IMR-90 (cell line): ENCODE measurements around the gene ARX. TPM values are rescaled to one million over a fixed set of nuclear protein-coding genes. Genes with fewer than 3 reads are reported as not detected.

Experiments used
- ATAC-seq: fragments of 200-7000 bp; cut with Tn5 transposase; 2 replicates; pipeline ENCODE4 v1.9.1; 2020; ENCODE audit warnings: low read depth, mild to moderate bottlenecking, moderate library complexity
- BruUV-seq: library from RNA; stranded (reverse); fragments of 400-500 nt; replicated peaks from 2 replicates; lab custom pipeline; 2021; lab: Mats Ljungman, UMichigan
- CTCF ChIA-PET: fragments of 300-600 bp; formaldehyde crosslinking; extraction: SDS; loops from one replicate; lab custom pipeline; 2021; ENCODE audit warnings: antibody characterized with exemption; lab: Yijun Ruan, JAX
- POLR2A ChIA-PET: fragments of 300-600 bp; sonication (Branson Sonifier 250); formaldehyde crosslinking; loops from one replicate; lab custom pipeline; 2022; ENCODE audit warnings: antibody characterized with exemption; ENCODE audit not compliant: unreplicated experiment; lab: Charles Lee
- DNase-seq: peaks from one replicate; pipeline ENCODE4 v3.0.0; 2013
- H2AFZ ChIP-seq: replicated peaks from 2 replicates; pipeline ENCODE3; 2013; ENCODE audit warnings: low read length, mild to moderate bottlenecking; ENCODE audit not compliant: poor library complexity
- H2AK5ac ChIP-seq: 2 replicates; pipeline ENCODE4 v1.6.1; 2013; ENCODE audit warnings: low read depth, low read length, inconsistent platforms
- H2AK9ac ChIP-seq: replicated peaks from 2 replicates; pipeline ENCODE3; 2013; ENCODE audit warnings: mild to moderate bottlenecking, low read depth, low read length, moderate library complexity; ENCODE audit not compliant: poor library complexity
- H2BK120ac ChIP-seq: 2 replicates; pipeline ENCODE4 v1.6.1; 2013; ENCODE audit warnings: low read depth, low read length, inconsistent platforms
- H2BK15ac ChIP-seq: 3 replicates; pipeline ENCODE4 v1.6.1; 2013; ENCODE audit warnings: low read depth, low read length, inconsistent platforms
- H2BK20ac ChIP-seq: 2 replicates; pipeline ENCODE4 v1.6.1; 2013; ENCODE audit warnings: low read depth, mild to moderate bottlenecking, inconsistent platforms, low read length, moderate library complexity
- H2BK5ac ChIP-seq: 2 replicates; pipeline ENCODE4 v1.6.1; 2013; ENCODE audit warnings: mild to moderate bottlenecking, low read depth, low read length, inconsistent platforms; ENCODE audit not compliant: poor library complexity, severe bottlenecking
- H3K14ac ChIP-seq: replicated peaks from 2 replicates; pipeline ENCODE4 v1.6.1; 2013; ENCODE audit warnings: low read depth, low read length, inconsistent platforms
- H3K18ac ChIP-seq: 2 replicates; pipeline ENCODE4 v1.6.1; 2013; ENCODE audit warnings: low read depth, low read length, control low read depth
- H3K23ac ChIP-seq: 2 replicates; pipeline ENCODE4 v1.6.1; 2013; ENCODE audit warnings: low read depth, low read length, inconsistent platforms
- H3K27ac ChIP-seq: 2 replicates; pipeline ENCODE4 v1.5.1; 2013; ENCODE audit warnings: mild to moderate bottlenecking, control low read depth, low read length; ENCODE audit not compliant: insufficient read depth
- H3K27me3 ChIP-seq: 2 replicates; pipeline ENCODE4 v1.6.1; 2013; ENCODE audit warnings: low read length; ENCODE audit not compliant: control insufficient read depth, insufficient read depth
- H3K36me3 ChIP-seq: 2 replicates; pipeline ENCODE4 v1.6.1; 2013; ENCODE audit warnings: low read length, mixed read lengths; ENCODE audit not compliant: control insufficient read depth, insufficient read depth
- H3K4ac ChIP-seq: 2 replicates; pipeline ENCODE4 v1.6.1; 2013; ENCODE audit warnings: low read depth, low read length, inconsistent platforms
- H3K4me1 ChIP-seq: 2 replicates; pipeline ENCODE4 v1.6.1; 2013; ENCODE audit warnings: low read length, mixed read lengths; ENCODE audit not compliant: control insufficient read depth, insufficient read depth
- H3K4me2 ChIP-seq: 2 replicates; pipeline ENCODE4 v1.6.1; 2013; ENCODE audit warnings: low read depth, mild to moderate bottlenecking, control low read depth, low read length, moderate library complexity
- H3K4me3 ChIP-seq: 2 replicates; pipeline ENCODE4 v1.5.1; 2013; ENCODE audit warnings: low read depth, mild to moderate bottlenecking, control low read depth, low read length, moderate library complexity; ENCODE audit not compliant: insufficient read depth
- H3K56ac ChIP-seq: 2 replicates; pipeline ENCODE4 v1.6.1; 2013; ENCODE audit warnings: low read length, inconsistent platforms; ENCODE audit not compliant: insufficient read depth; ENCODE audit errors: extremely low read depth
- H3K79me1 ChIP-seq, 2 experiments: 2 replicates each; pipeline ENCODE4 v1.6.1; 2013; ENCODE audit warnings: low read length in 2 of 2, inconsistent platforms in 1 of 2, low read depth in 1 of 2
- H3K9ac ChIP-seq: 2 replicates; pipeline ENCODE4 v1.6.1; 2013; ENCODE audit warnings: low read depth, low read length, control low read depth
- H3K9me1 ChIP-seq: 2 replicates; pipeline ENCODE4 v1.6.1; 2013; ENCODE audit warnings: low read length, inconsistent platforms; ENCODE audit not compliant: insufficient read depth
- H3K9me3 ChIP-seq: 2 replicates; pipeline ENCODE4 v1.6.1; 2013; ENCODE audit warnings: low read length; ENCODE audit not compliant: control insufficient read depth, insufficient read depth
- H4K20me1 ChIP-seq: 2 replicates; pipeline ENCODE4 v1.6.1; 2013; ENCODE audit warnings: low read length, inconsistent platforms; ENCODE audit not compliant: insufficient read depth
- H4K5ac ChIP-seq: 2 replicates; pipeline ENCODE4 v1.6.1; 2013; ENCODE audit warnings: mild to moderate bottlenecking, low read depth, low read length, control low read depth
- H4K8ac ChIP-seq, 2 experiments: 2 replicates each; pipeline ENCODE4 v1.6.1; 2013; ENCODE audit warnings: low read depth in 2 of 2, low read length in 2 of 2, control low read depth in 1 of 2, inconsistent platforms in 1 of 2
- H4K91ac ChIP-seq: 2 replicates; pipeline ENCODE4 v1.6.1; 2013; ENCODE audit warnings: low read depth, low read length, inconsistent platforms; ENCODE audit not compliant: insufficient read depth
- CEBPB ChIP-seq: IDR thresholded peaks from 2 replicates; pipeline ENCODE4 v1.6.1; 2012; ENCODE audit warnings: low read depth, low read length, improper control_type of control experiment
- CHD1 ChIP-seq: IDR thresholded peaks from 2 replicates; pipeline ENCODE4 v1.6.1; 2012; ENCODE audit warnings: low read depth, low read length, improper control_type of control experiment
- FOS ChIP-seq: fragments of 150-350 bp; IDR thresholded peaks from 2 replicates; pipeline ENCODE4 v1.6.1; 2016; ENCODE audit warnings: low read depth, low read length
- MAFK ChIP-seq: IDR thresholded peaks from 2 replicates; pipeline ENCODE4 v1.6.1; 2012; ENCODE audit warnings: low read depth, low read length, improper control_type of control experiment
- MXI1 ChIP-seq: IDR thresholded peaks from 2 replicates; pipeline ENCODE4 v1.6.1; 2012; ENCODE audit warnings: low read depth, mild to moderate bottlenecking, low read length, moderate library complexity, borderline replicate concordance
- NFE2L2 ChIP-seq: fragments of 150-350 bp; IDR thresholded peaks from 2 replicates; pipeline ENCODE4 v1.6.1; 2016; ENCODE audit warnings: low read depth, mild to moderate bottlenecking, low read length
- POLR2A ChIP-seq: IDR thresholded peaks from 2 replicates; pipeline ENCODE4 v1.6.1; 2012; ENCODE audit warnings: mild to moderate bottlenecking, low read depth, low read length
- RCOR1 ChIP-seq: IDR thresholded peaks from 2 replicates; pipeline ENCODE4 v1.6.1; 2012; ENCODE audit warnings: mild to moderate bottlenecking, low read length, improper control_type of control experiment; ENCODE audit not compliant: insufficient replicate concordance
- RFX5 ChIP-seq: IDR thresholded peaks from 2 replicates; pipeline ENCODE4 v1.8.0; 2012; ENCODE audit warnings: low read depth, mild to moderate bottlenecking, low read length, moderate library complexity
- WGBS, 2 experiments: methylation state at CpG; one replicate each; pipeline versions ENCODE4 v1.1.5 to v1.1.7; 2013; ENCODE audit warnings: missing lambda C conversion rate in 2 of 2; ENCODE audit not compliant: insufficient read length in 1 of 2; ENCODE audit errors: extremely low coverage in 2 of 2; 5-methylcytosine and 5-hydroxymethylcytosine counted together
- dilution Hi-C: fragments of 300-500 bp; cut with HindIII; formaldehyde crosslinking; loops from one replicate; pipeline ENCODE4 v1.14.3; 2018; ENCODE audit warnings: low sequenced_read_pairs; ENCODE audit not compliant: unreplicated experiment
- in situ Hi-C: fragments of 300-500 bp; cut with MboI; formaldehyde crosslinking; loops from 3 replicates; pipeline ENCODE4 v1.14.3; 2019; ENCODE audit warnings: low sequenced_read_pairs, inconsistent platforms, mixed read lengths
- intact Hi-C: fragments of 100-400 bp; cut with micrococcal nuclease; formaldehyde crosslinking; loops from 2 replicates; pipeline ENCODE4 v1.10.0; 2022
- polyA plus RNA-seq, 3 experiments: library from polyadenylated mRNA; depleted of rRNA; stranded (reverse); fragments of >200 nt; gene quantifications; 2 replicates each; pipeline ENCODE4 v1.2.3, GENCODE V29; 2012; ENCODE audit warnings: low replicate concordance in 1 of 3
- total RNA-seq: library from RNA; depleted of rRNA; stranded (reverse); fragments of >200 nt; gene quantifications from 2 replicates; pipeline ENCODE4 v1.2.3, GENCODE V29; 2012
- TF ChIP-seq, protein P1 (sequence below): conservative IDR thresholded peaks from 2 replicates; pipeline ENCODE4 v1.5.1; 2012; ENCODE audit warnings: mild to moderate bottlenecking, low read depth, low read length, improper control_type of control experiment

Gene ARX
- total and polyA plus RNA-seq, 2 of the 4 experiments (the other 2 are of a cell fraction) = not detected

- no peaks in the 10 kb centered on the region for H3K9me3 ChIP-seq
- H2AK5ac ChIP-seq = no peak overlapping the region
- CTCF ChIA-PET = no interaction called here
- WGBS, 2 experiments = no CpG with 5 or more reads among the region's 2 CpGs
- H3K56ac ChIP-seq = no peak overlapping the region
- no peak overlapping the region for H3K18ac ChIP-seq
- no peak overlapping the region for H3K27ac ChIP-seq
- POLR2A ChIA-PET = no interaction called here
- H3K9me1 ChIP-seq = no peaks in the 10 kb centered on the region
- no peak overlapping the region for H2AK9ac ChIP-seq
- H2BK5ac ChIP-seq = no peak overlapping the region
- no peak overlapping the region for H2BK120ac ChIP-seq
- no peaks in the 10 kb centered on the region for H4K20me1 ChIP-seq
- no peak overlapping the region for H2AFZ ChIP-seq
- H3K9ac ChIP-seq = no peak overlapping the region
- no peaks in the 10 kb centered on the region for H3K36me3 ChIP-seq
- DNase-seq (no peak), ATAC-seq (no peak)
- H4K8ac ChIP-seq = no peak overlapping the region
- H3K14ac ChIP-seq = no peak overlapping the region
- H3K4me1 ChIP-seq = no peaks in the 10 kb centered on the region
- in situ Hi-C loops = no loop called here
- H3K4me2 ChIP-seq = no peak overlapping the region
- H3K23ac ChIP-seq = no peak overlapping the region
- no TSS peak for BruUV-seq
- no peak overlapping the region for H3K4ac ChIP-seq
- no peak overlapping the region for H2BK20ac ChIP-seq
- no peaks in the 10 kb centered on the region for H3K79me1 ChIP-seq
- H3K4me3 ChIP-seq = no peak overlapping the region
- dilution Hi-C loops = no loop called here
- H4K5ac ChIP-seq = no peak overlapping the region
- no peak overlapping the region for H2BK15ac ChIP-seq
- no peak overlapping the region for H4K91ac ChIP-seq
- intact Hi-C loops = no loop called here
- no peaks in the 10 kb centered on the region for H3K27me3 ChIP-seq
- TF ChIP-seq RFX5 (no peak), POLR2A (no peak), CEBPB (no peak), CHD1 (no peak), FOS (no peak), MAFK (no peak), MXI1 (no peak), RCOR1 (no peak), NFE2L2 (no peak)
- TF ChIP-seq, protein P1, sequence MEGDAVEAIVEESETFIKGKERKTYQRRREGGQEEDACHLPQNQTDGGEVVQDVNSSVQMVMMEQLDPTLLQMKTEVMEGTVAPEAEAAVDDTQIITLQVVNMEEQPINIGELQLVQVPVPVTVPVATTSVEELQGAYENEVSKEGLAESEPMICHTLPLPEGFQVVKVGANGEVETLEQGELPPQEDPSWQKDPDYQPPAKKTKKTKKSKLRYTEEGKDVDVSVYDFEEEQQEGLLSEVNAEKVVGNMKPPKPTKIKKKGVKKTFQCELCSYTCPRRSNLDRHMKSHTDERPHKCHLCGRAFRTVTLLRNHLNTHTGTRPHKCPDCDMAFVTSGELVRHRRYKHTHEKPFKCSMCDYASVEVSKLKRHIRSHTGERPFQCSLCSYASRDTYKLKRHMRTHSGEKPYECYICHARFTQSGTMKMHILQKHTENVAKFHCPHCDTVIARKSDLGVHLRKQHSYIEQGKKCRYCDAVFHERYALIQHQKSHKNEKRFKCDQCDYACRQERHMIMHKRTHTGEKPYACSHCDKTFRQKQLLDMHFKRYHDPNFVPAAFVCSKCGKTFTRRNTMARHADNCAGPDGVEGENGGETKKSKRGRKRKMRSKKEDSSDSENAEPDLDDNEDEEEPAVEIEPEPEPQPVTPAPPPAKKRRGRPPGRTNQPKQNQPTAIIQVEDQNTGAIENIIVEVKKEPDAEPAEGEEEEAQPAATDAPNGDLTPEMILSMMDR = no peak
Observed at GRCh38 chrX:24963823-24964222, 51.9 kb downstream of the ARX start.
